PC-3 (cell line): ENCODE data around the gene SF1. TPM values are rescaled to one million over a fixed set of nuclear protein-coding genes. Genes with fewer than 3 reads are reported as not detected.

Experiments
- ATAC-seq: fragments of 200-7000 bp; cut with Tn5 transposase; 2 replicates; pipeline ENCODE4 v1.9.1; 2020; ENCODE audit warnings: mild to moderate bottlenecking, moderate library complexity
- BruUV-seq: library from RNA; stranded (reverse); fragments of 400-500 nt; replicated peaks from 2 replicates; lab custom pipeline; 2021; lab: Mats Ljungman, UMichigan
- CTCF ChIA-PET: fragments of 300-600 bp; sonication (Branson Sonifier 250); formaldehyde crosslinking; loops from one replicate; lab custom pipeline; 2022; ENCODE audit warnings: antibody characterized with exemption; lab: Charles Lee
- POLR2A ChIA-PET: fragments of 300-600 bp; sonication (Branson Sonifier 250); formaldehyde crosslinking; loops from one replicate; lab custom pipeline; 2022; ENCODE audit warnings: antibody characterized with exemption; ENCODE audit not compliant: unreplicated experiment; lab: Charles Lee
- DNase-seq: peaks from one replicate; pipeline ENCODE4 v3.0.0-alpha.2; 2015
- H2AFZ ChIP-seq: fragments of 300-600 bp; sonication (generic); 2 replicates; pipeline ENCODE4 v1.6.0; 2016; ENCODE audit warnings: antibody characterized with exemption, low read length
- H3F3A ChIP-seq: fragments of 300-600 bp; sonication (generic); one replicate; pipeline ENCODE4 v1.6.0; 2017; ENCODE audit warnings: antibody characterized with exemption, low read length, control low read depth, mild to moderate bottlenecking; ENCODE audit not compliant: unreplicated experiment
- H3K27ac ChIP-seq: fragments of 300-600 bp; sonication (generic); 2 replicates; pipeline ENCODE4 v1.5.1; 2016; ENCODE audit warnings: mild to moderate bottlenecking, low read length
- H3K27me3 ChIP-seq: fragments of 300-600 bp; sonication (generic); 2 replicates; pipeline ENCODE4 v1.6.1; 2016; ENCODE audit warnings: low read length, mixed read lengths
- H3K36me3 ChIP-seq: fragments of 300-600 bp; sonication (generic); 2 replicates; pipeline ENCODE4 v1.6.1; 2016; ENCODE audit warnings: low read depth, mixed run types, low read length, mixed read lengths
- H3K4me1 ChIP-seq: fragments of 300-600 bp; sonication (generic); 2 replicates; pipeline ENCODE4 v1.5.1; 2016; ENCODE audit warnings: low read length; ENCODE audit not compliant: insufficient read depth
- H3K4me2 ChIP-seq: fragments of 300-600 bp; sonication (generic); 2 replicates; pipeline ENCODE4 v1.6.0; 2016; ENCODE audit warnings: low read length
- H3K4me3 ChIP-seq: fragments of 300-600 bp; sonication (generic); 2 replicates; pipeline ENCODE4 v1.5.1; 2016; ENCODE audit warnings: mild to moderate bottlenecking, low read length, mixed read lengths
- H3K79me2 ChIP-seq: fragments of 300-600 bp; sonication (generic); 2 replicates; pipeline ENCODE4 v1.6.1; 2017; ENCODE audit warnings: low read length, mixed read lengths
- H3K9ac ChIP-seq: fragments of 300-600 bp; sonication (generic); 2 replicates; pipeline ENCODE4 v1.6.0; 2016; ENCODE audit warnings: mild to moderate bottlenecking, low read length
- H3K9me2 ChIP-seq: fragments of 300-600 bp; sonication (generic); replicated peaks from 2 replicates; pipeline ENCODE4 v1.6.1; 2016; ENCODE audit warnings: mixed run types, low read length, mixed read lengths
- H3K9me3 ChIP-seq: fragments of 300-600 bp; sonication (generic); 2 replicates; pipeline ENCODE4 v1.6.1; 2016; ENCODE audit warnings: low read length, mixed read lengths
- H4K20me1 ChIP-seq: fragments of 300-600 bp; sonication (generic); 2 replicates; pipeline ENCODE4 v1.6.1; 2016; ENCODE audit warnings: low read length, mixed read lengths
- EZH2 ChIP-seq: fragments of 300-600 bp; sonication (generic); IDR thresholded peaks from one replicate; pipeline ENCODE4 v1.6.1; 2017; ENCODE audit warnings: antibody characterized with exemption, mild to moderate bottlenecking, low read length; ENCODE audit not compliant: unreplicated experiment
- EZH2phosphoT487 ChIP-seq: fragments of 300-600 bp; sonication (generic); IDR thresholded peaks from 2 replicates; pipeline ENCODE4 v1.6.1; 2018; ENCODE audit warnings: mild to moderate bottlenecking, antibody characterized with exemption, low read length, borderline replicate concordance
- intact Hi-C: fragments of 100-400 bp; cut with micrococcal nuclease; formaldehyde crosslinking; loops from 2 replicates; pipeline ENCODE4 v1.9.0; 2023
- total RNA-seq: library from RNA; depleted of rRNA; stranded (reverse); fragments of >200 nt; gene quantifications from 2 replicates; pipeline ENCODE4 v1.2.3, GENCODE V29; 2014
- TF ChIP-seq, protein P1 (sequence below): fragments of 300-600 bp; sonication (generic); conservative IDR thresholded peaks from 2 replicates; pipeline ENCODE4 v1.5.1; 2017; ENCODE audit warnings: antibody characterized with exemption, low read depth, mild to moderate bottlenecking, low read length

The SF1 gene
- total RNA-seq, 1 experiment from 2014 or later = 217 TPM

DNA sequence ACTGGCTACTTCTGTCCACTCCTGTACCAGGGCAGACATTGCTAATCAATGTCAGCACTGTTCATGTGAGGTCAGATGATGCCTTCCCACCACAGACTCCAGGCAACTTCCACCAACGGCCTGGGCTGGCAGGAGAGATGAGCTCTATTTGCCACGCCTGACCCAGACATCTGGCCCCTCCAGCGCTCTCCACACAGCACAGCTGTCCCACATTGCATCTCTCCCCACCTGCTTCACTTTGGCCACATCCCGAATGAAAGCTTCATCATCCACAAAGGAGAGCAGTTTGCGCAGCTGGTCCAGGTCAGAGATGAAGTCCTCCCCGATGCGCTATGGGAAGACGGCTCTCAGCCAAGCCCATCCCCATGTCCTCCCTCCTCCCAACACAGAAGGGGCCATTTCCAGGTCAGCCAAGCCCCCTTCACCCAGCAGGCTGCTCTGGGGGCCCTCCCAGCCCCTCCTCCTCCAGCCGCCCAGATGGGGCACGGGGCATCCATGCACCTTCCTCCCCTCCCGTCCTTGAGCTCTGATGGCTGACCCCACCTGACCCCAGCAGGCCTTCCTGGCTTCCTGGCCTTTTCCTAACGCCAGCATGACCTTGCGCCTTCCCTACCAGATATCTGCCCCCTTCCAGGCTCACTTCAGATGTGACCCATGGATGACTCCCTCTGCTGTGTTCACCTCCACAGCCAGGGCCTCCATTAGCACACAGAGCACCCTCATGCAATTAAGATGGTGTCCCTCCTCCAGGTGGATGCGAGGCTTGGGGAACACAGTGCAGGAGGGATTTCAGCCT is 26.0 kb downstream of the SF1 start:
- TF ChIP-seq, protein P1, sequence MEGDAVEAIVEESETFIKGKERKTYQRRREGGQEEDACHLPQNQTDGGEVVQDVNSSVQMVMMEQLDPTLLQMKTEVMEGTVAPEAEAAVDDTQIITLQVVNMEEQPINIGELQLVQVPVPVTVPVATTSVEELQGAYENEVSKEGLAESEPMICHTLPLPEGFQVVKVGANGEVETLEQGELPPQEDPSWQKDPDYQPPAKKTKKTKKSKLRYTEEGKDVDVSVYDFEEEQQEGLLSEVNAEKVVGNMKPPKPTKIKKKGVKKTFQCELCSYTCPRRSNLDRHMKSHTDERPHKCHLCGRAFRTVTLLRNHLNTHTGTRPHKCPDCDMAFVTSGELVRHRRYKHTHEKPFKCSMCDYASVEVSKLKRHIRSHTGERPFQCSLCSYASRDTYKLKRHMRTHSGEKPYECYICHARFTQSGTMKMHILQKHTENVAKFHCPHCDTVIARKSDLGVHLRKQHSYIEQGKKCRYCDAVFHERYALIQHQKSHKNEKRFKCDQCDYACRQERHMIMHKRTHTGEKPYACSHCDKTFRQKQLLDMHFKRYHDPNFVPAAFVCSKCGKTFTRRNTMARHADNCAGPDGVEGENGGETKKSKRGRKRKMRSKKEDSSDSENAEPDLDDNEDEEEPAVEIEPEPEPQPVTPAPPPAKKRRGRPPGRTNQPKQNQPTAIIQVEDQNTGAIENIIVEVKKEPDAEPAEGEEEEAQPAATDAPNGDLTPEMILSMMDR = no peak
- TF ChIP-seq EZH2 = no peak
- no peak for TF ChIP-seq EZH2phosphoT487
- CTCF ChIA-PET = no interaction called here
- no peaks in the 10 kb centered on the region for H4K20me1 ChIP-seq
- no peak overlapping the region for H3K9ac ChIP-seq
- H3K4me1 ChIP-seq = no peaks in the 10 kb centered on the region
- H3K79me2 ChIP-seq = no peaks in the 10 kb centered on the region
- intact Hi-C loops = no loop called here
- H3K4me3 ChIP-seq = no peak overlapping the region
- no peaks in the 10 kb centered on the region for H3K36me3 ChIP-seq
- POLR2A ChIA-PET = no interaction called here
- H3K27ac ChIP-seq = no peak overlapping the region
- H3K9me2 ChIP-seq = no peaks in the 10 kb centered on the region
- H3K4me2 ChIP-seq = no peak overlapping the region
- no peaks in the 10 kb centered on the region for H3K27me3 ChIP-seq
- H3K9me3 ChIP-seq = no peaks in the 10 kb centered on the region
- no peaks in the 10 kb centered on the region for H3F3A ChIP-seq
- BruUV-seq = no TSS peak
- H2AFZ ChIP-seq = no peak overlapping the region
- ATAC-seq (no peak), DNase-seq (no peak)

DNA sequence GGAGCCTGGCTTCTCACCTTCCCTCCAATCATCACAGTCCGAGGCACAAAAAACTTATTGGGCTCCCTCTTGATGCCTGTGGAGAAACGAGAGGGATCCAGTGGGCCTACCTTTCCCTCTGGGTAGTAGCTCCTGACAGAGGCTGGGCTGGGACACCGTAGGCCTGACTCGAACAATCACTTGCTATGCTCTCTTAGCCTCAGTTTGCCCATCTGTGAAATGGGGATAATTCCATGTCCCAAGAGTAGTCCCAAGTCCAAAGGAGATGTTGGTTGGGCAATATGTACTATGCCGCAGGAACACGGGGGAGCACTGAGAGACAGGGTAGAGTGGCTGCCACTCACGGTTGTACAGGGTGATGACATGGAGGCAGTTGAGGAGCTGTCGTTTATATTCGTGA is 26.8 kb downstream of the SF1 start:
- Histone ChIP-seq H3K27ac (no peak overlapping the region), H4K20me1 (no peaks in the 10 kb centered on the region), H3K9me2 (no peaks in the 10 kb centered on the region), H3K36me3 (no peaks in the 10 kb centered on the region), H3K4me2 (no peak overlapping the region), H3K4me1 (no peaks in the 10 kb centered on the region), H3K27me3 (no peaks in the 10 kb centered on the region), H3K9me3 (no peaks in the 10 kb centered on the region), H3F3A (no peaks in the 10 kb centered on the region), H3K79me2 (no peaks in the 10 kb centered on the region), H3K4me3 (no peak overlapping the region), H2AFZ (no peak overlapping the region), H3K9ac (no peak overlapping the region)
- TF ChIP-seq EZH2 = no peak
- no peak for TF ChIP-seq EZH2phosphoT487
- TF ChIP-seq, protein P1 = no peak
- ATAC-seq (no peak), DNase-seq (no peak)
- BruUV-seq = no TSS peak
- intact Hi-C loops = no loop called here
- ChIA-PET CTCF (no interaction called here), POLR2A (no interaction called here)

DNA sequence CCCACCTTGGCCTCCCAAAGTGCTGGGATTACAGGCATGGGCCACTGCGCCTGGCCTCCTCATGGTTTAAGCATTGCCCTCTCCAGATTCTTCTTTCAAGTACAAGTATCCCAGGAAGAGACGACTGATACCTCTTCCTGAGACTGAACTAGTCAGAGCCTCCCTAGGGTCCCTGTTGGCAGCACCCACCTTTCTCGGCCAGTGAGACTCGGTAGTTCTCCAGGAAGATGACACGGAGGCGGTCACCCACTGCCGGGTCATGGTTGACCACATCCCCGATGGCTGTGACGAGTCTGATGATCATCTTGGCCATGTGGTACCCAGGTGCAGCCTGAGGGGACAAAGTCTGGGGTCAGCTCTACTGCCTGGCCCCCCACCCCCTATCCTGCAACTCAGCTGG is 27.2 kb downstream of the SF1 start:
- TF ChIP-seq, protein P1 = no peak
- no peak for TF ChIP-seq EZH2
- no peak for TF ChIP-seq EZH2phosphoT487
- ChIA-PET CTCF (no interaction called here), POLR2A (no interaction called here)
- intact Hi-C loops = no loop called here
- no peak for ATAC-seq
- Histone ChIP-seq H3F3A (no peaks in the 10 kb centered on the region), H3K27me3 (no peaks in the 10 kb centered on the region), H3K9ac (no peak overlapping the region), H3K4me2 (no peak overlapping the region), H3K36me3 (no peaks in the 10 kb centered on the region), H3K9me2 (no peaks in the 10 kb centered on the region), H3K9me3 (no peaks in the 10 kb centered on the region), H3K4me1 (no peaks in the 10 kb centered on the region), H3K27ac (no peak overlapping the region), H3K79me2 (no peaks in the 10 kb centered on the region), H3K4me3 (no peak overlapping the region), H2AFZ (no peak overlapping the region), H4K20me1 (no peaks in the 10 kb centered on the region)
- no peak for DNase-seq
- BruUV-seq = no TSS peak
